Stimulated activated CD8-positive, alpha-beta memory T cell treated with anti-CD3 and anti-CD28 coated beads, Interleukin-15, amount 100 ng/mL, for 1 hour (primary cell): ENCODE data around the gene NDFIP1.
"Not testable (repeated sequence)": the region's sequence is repeated elsewhere in the genome, so short reads cannot be mapped to it uniquely, and the experiment has no call there.

ENCODE experiments used
- DNase-seq: peaks from one replicate; pipeline ENCODE4 v3.0.0-alpha.2; 2020; ENCODE audit warnings: low read depth

NDFIP1 gene, protein sequence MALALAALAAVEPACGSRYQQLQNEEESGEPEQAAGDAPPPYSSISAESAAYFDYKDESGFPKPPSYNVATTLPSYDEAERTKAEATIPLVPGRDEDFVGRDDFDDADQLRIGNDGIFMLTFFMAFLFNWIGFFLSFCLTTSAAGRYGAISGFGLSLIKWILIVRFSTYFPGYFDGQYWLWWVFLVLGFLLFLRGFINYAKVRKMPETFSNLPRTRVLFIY

DNA sequence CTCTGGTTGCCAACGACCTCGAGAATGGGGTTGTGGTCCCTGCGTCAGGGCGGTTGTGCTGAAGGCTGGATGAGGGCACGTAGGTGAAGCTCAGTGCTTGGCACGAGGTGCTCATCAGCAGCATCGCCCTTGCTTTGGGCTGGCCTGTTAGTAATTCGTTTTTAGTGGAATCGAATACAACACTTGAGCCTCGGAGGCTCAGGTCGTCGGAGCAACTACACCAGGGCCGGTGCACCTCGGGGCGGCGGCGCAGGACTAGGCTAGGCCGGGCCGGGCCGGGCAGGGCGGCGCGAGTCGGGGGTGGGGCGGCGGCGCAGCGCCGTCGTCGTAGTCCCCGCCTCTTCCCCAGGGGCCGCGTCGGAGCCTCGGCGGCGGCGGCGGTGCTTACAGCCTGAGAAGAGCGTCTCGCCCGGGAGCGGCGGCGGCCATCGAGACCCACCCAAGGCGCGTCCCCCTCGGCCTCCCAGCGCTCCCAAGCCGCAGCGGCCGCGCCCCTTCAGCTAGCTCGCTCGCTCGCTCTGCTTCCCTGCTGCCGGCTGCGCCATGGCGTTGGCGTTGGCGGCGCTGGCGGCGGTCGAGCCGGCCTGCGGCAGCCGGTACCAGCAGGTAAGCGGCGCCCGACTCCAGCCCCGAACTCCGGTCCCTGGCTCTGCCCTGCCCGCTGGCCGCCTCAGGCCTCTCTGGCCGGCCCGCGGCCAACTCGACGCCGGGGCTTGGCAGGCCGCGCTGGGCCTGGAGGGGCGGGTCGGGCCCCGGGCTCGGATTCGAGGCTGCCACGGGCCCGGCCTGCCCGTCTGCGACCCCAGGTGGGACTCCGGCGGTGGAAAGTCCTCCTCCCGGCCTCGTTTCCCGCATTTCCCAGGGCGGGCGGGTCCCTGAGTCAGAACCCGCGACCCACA is at the start of gene NDFIP1:
Gene NDFIP1 (plus strand): TSS at position 348 of the 899 bp plus-strand sequence. CDS start 196 bp downstream, at position 544.
- peak; percentile 63 for DNase-seq

DNA sequence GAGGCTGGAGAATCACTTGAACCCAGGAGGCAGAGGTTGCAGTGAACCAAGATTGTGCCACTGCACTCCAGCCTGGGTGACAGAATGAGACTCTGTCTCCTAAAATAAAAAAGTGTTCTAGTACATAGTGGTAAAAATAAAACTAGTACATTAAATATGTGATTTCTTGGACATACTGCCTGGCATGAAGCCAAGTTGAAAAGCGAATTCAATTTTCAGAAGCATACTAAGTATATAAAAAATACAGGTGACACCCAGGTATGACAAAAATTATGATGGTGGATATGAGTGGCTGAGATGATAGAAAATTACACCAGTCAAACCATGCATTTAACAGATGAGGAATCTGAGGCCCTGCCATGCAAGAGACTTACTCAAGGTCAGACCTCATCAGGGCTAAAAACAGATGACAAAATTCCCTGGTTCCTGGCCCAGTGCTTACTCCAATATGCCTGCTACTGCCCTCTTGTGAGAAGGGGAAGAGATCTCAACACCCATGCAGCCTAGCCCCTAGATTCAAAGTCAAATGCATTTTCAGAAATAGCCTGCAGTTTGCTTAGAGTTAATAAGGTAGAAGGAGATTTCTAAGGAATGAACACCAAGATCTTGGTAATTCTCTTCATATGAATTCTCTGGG is 49.2 kb upstream of the NDFIP1 start:
- no peak for DNase-seq

DNA sequence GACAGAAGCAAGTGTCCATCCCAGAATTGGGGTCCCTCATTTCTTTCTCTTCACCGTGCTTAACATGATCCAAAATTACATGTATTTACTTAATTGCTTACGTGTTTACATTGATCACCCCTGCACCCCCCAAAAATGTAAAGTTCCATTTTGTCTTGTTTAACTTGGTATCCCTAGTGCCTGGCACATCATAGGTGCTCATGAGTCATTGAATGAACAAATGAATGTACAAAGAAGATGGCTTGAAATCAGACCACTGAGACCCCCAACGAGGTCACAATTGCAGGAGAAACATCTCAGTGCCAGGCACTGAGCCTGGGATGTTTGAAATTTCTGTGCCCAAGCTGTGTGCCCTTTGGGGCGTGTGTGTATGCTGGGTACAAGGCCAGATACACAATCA is 45.2 kb upstream of the NDFIP1 start:
- no peak for DNase-seq

DNA sequence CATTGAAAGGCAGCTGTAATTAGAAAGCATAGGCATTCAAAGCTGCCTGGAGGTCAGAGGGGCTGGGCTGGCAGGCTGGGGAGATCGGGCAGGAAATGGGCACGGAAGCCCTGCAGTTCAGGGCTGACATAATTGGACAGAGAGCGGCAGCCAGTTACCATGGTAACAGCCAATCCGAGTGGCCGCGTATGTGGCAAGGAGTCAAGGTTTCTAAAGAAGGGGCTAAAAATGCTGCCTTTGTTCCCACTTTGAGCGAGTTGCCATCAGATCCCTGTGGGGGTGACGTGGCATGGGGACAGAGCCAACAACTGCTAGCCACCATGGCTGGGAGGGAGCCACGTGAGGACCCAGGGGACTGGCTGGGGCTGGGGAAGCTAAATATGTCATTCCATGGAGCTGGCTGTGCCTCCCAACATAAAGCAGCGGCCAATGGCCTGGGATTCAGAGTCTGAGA is 44.7 kb upstream of the NDFIP1 start:
- no peak for DNase-seq

DNA sequence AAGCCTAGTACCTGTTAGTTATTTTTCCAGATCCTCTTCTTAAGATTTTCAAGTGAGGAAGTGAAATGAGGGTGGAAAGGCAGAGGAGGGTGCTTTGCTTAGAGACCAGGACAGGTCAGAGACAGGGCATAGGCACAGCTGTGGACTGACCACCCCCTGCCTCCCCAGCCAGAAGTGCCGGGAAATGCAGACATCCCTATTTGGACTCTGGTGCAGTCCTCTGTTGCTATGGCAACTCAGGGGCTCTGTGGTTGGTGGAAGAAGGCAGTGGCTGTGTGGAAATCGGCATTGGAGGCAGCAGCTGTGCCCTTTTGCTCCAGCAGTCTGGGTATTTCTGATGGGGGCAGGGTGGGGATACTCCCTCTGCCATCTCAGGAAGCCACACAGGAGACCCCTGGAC is 43.3 kb upstream of the NDFIP1 start:
- DNase-seq, result no peak

DNA sequence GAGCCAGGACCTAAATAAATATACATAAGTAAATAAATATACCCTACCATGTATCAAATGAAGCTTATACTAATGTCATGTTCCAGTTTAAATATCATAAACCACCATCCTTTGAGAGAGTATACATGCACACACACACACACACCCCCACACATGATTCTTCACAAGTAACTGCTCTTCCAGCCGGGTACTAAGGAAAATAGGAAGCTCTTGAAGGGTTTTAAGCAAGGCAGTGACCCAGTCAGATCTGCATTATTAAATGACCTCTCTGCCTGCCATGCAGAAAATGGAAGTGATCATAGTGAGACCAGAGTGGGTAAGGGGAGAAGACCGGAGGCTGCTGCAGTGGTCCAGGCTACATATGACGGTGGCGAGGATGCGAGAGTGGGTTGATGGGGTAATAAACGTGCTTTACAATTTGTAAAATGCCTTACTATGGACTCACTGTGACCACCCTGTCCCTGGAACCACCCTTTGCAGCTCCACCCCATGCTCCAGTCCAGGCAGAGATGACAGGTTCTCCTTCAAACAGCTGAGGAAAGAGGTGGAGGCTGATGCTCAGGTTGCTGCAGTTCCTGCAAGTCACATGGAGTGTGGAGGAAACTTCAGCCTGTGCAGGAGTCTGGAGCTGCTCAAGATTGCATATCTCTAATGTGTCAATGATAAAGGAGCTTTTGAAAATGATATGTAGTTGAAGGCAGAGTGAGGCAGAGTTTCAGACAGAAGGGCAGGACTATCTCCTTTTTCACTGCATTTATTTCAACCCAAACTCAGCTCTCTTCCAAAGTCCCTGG is 38.8 kb upstream of the NDFIP1 start:
- no peak for DNase-seq

DNA sequence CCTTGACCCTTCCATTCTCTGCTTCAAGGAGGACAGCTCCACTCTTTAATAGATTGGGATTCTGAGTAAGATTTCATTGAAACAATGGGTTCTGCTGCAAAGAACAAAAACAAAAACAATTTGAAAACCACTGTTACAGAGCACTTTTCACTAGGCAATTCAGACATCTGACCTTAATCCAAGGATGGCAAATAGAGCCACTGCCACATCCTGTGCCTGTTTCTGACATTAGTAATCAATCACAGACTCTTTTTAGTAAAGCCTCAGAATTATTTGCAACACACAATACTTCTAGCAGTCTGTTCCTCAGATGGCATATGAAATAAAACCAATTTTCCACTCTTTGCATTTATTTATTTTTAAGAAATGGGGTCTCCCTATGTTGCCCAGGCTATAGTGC is 37.8 kb upstream of the NDFIP1 start:
- no peak for DNase-seq

DNA sequence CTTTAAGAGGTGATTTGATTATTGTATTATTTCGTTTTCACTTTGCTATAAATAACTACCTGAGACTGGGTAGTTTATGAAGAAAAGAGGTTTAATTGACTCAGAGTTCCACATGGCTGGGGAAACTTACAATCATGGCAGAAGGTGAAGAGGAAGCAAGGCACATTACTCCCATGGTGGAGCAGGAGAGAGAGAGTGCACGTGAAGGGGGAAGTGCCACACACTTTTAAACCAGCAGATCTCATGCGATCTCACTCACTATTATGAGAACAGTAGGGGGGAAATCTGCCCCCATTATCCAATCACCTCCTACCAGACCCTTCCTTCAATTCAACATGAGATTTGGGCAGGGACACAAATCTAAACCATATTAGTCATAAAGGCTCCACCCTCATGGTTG is 36.1 kb upstream of the NDFIP1 start:
- DNase-seq, result no peak

DNA sequence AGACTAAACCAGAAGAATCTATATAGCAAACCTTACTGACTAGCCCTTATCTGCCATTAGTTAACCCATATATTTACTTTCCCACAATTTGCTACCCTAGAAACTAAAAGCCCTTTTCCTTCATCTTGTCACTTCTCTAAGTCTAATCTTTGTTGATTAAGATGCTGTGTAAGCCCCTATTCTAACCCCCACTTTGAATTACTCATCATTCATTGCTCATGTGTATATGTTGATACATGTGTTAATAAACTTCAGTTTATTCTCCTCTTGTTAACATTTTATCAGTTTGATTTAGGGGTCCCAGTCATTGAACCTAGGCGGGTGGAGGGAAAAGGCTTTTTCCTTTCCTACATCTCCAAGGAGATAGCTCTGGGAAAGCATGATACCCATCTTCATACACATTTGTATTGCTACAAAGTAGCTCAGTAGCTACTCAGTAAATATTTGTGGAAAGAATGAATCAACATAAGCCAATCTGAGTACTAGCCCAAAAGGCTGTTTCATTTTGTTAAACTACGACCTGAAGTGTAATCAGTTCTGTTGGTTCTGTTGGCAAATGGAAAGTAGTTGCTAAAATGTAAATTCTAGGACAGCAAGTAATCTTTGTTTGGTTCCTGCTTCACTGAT is 35.1 kb upstream of the NDFIP1 start:
- DNase-seq, result no peak

DNA sequence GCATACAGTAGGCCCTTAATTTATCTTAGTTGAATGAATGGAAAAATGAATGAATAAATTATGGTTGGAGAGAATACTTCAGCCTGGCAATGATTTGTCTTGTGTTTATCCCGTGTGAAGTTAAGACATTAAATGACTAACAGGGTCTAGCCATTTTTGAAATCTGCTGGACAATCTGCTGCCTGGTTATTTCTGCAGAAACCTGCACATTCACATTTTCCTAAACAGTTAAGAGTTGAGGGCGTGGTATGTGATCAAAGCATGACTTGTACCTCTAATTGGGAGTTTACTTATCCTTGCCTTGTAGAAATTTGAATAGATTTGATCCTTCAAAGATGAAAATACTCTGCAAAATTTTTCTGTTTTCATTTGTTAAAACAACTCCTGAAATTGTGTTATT is 34.6 kb upstream of the NDFIP1 start:
- no peak for DNase-seq

DNA sequence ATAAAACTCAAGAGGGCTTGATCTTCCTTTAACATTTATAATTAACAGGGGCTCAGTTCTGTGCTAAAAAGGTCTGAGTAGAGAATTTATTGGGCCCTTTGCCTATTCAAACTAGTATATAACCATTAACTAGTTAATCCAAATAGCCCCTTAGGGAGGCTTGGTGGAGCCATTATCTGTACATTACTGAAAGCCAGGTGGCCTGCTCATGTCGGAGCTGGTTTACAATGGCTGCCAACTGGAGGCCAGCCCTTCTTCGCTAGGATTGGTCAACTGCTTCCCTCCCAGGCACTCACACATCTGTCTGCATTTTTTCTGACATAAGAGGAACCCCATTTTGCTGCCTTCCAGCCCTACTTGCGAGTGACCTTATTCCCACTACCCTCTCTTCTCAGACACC is 30.4 kb upstream of the NDFIP1 start:
- DNase-seq, result no peak

DNA sequence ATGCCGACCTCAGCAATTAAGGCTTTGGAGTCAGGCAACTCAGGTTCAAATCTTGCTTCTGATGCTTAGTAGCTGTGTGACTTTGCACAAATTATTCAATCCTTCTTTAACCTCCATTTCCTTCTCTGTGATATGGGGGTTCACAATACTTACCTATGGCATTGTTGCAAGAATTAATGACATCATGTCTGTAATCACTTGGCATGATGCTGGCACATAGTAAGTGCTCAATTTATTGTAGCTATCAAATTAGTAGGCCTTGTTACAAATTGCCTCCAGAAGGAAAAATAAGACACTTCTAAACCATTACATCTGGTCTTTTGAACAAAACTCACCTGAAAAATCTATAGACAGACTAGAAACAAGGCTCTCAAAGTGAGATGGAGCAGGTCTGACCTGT is 29.9 kb upstream of the NDFIP1 start:
- no peak for DNase-seq

DNA sequence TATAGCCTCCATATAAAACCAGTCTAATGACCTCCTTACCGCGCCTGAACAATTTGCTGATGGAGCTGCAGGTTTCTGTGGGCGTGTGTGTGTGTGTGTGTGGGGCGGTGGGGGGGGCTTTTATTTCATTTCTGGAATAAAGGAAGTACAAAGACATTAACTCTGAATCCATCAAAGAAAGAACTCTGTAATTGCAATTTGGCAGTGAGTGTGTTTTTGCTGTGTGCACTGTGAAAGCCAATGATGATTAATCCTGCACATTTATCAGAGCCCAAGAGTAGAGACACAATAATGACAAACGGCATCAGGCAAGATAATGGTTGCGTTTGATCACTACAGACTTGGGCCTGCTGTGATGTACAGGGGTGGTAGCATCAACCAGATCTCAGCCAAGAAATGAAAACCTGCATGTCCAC is 29.3 kb upstream of the NDFIP1 start:
- no peak for DNase-seq

DNA sequence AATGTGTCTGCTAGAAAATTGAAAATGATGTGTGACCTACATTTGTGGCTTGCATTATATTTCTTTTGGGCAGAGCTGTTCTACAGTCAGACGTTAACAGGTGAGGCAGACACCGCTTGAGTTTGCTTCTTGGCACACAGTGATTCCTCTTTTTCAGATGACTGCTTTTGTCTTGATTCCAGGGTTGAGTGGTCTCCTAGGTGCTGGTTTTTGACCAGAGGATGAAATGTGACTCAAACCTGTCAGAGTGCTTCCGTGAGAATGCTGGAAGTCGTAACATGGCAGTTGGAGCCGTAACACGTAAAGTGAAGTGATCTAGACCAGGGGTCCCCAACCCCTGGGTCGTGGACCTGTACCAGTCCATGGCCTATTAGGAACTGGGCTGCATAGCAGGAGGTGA is 28.3 kb upstream of the NDFIP1 start:
- DNase-seq, result no peak

DNA sequence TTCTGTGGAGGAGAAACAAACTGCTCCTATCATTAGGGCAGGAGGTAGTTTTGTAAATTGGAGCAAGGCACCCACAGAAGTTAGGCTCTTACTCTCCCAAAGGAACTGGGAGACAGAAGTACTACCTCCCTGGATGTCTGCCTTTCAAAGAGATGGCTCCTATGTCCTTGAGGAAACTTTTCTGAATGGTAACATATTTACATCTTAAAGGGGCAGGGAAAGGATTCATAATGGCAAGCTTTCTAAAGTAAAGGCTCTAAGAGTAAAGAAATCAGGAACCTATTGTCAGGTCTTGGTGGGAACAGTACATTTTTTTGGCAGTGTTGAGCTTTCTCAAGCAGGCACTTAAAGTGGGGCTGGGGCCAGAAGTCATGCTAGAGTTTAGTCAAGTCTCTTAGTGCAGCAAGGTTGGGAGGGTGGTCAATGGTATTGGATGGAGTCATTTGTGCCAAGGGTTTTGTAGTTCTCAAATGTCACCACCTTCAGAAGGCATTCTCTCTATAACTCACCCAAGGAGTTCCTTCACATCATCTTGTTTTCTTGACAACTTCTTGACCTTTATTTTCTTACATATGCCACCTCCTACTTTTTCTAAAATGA is 26.3 kb upstream of the NDFIP1 start:
- no peak for DNase-seq

DNA sequence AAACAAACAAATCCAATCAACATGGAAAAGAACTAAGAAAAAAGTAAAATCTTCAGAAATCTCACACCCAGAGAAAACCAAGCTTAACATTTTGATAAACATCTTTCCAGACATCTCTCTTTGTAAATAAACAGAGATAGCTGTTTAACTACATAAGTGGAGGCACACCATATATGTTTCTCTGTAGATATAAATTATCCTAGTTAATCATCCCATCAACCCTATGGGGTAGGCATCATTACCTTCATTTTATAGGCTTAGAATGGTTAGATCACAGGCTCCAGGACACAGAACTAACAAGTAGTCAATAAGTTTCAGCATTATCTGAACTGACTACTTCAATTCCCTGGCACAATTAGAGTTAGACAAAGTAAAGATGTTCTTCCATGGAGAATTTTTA is 22.4 kb upstream of the NDFIP1 start:
- no peak for DNase-seq

DNA sequence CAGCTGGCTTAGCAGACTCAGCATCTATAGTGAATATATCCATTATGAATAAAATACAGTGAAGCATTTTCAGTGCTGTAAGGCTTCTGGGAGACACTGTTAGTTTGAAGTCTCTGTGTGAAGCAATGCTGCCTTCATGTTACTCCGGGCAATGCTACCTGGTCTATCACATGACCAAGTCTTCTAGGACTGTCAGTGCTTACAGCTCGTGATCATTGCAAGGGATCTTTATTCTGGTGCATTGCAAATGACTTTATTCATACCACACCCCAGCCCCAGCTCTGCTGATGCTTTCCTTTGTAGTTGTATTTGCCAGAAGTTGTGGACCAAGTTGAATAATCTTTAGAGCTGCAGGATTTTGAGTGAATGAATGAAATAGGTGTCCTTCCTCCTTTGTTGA is 21.9 kb upstream of the NDFIP1 start:
- DNase-seq, result no peak

DNA sequence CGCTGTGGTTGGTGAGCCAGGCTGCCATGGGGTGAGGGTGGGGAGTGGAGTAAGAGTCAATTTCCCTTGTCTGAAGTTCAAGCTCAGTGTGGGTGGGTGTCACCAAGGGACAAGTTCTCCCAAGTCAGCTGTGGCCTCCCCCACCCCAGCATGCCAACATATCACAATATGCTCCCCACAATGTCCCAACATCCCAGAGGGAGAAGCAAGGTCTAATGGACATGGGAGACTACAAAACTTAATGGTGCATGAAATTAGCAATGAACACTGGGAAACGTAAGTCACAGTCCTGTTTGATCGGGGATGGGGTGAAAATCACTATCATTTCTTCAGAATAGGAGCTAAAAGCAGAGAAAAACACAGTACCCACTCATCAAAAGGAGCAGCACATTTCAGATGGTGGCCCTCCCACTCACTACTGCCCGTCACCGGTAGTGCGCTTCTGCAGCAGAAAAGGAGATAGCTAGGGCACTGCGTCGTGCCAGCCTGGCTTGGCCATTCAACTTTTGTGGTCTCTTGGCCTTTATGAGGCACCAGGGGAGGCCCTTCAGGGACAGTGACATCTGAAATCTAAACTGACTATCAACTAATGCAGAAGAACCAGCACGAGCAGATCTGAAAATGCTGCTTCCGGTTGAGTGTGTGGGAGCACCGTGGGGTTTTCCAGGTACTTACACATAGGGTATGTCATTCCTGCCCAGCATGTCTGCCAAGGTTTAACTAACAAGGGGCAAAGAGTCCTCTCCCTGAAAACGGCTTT is 20.5 kb upstream of the NDFIP1 start:
- no peak for DNase-seq

DNA sequence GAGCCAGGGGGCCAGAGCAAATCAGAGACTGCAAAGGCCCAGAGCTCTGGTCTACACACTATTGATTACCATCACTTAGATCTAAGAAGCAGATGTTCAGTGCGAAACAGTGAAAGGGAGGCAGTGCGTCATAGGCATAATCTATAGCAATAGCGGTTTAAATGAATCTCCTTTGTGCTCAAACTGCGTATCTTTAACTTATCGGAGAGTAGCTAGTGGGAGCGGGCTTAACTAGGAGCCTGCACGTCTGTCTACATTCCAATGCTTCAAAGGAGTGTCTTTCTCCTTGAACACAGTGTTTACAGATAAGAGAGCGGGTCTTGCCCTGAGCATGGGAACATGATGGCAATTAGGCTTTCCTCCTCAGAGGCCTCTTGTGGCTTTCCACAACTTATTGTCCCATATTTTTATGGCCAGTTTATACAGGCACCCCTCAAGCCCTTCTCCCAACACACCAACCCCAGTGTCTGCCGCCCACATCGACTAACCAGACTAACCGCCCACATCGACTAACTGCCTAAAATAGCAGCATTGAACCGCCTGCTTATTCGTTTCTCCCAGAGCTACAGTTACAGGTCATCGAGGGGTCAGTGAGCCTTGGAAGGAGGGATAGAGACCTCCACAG is 19.6 kb upstream of the NDFIP1 start:
- DNase-seq, result not testable (repeated sequence)

DNA sequence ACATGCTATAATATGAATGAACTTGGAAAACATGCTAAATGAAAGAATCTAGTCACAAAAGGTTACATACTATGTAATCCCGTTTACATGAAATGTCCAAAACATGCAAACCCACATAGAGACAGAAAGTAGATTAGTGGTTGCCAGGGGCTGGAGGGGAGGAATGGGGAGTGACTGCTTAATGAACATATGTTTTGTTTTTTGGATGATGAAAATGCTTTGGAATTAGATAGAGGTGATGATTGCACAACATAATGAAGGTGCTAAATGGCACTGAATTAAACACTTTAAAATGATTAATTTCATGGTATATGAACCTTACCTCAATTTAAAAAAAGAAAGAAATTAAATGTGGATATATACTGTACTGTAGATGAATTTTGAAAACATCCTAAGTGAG is 17.6 kb upstream of the NDFIP1 start:
- no peak for DNase-seq
